ENCODE data around the gene EHD1. TPM values are rescaled to one million over a fixed set of nuclear protein-coding genes. Genes with fewer than 3 reads are reported as not detected.
A peak's percentile ranks its signal among the peaks of the same experiment; 100 is the strongest.

EHD1 gene
- total RNA-seq, 2 donors from 2014 or later: 18.7 to 45.2 TPM

- H3K9me3 ChIP-seq: no peaks in the 10 kb centered on the region
- H3K27ac ChIP-seq: peak overlapping the region; percentile 39 to 80 (median 60)
- peaks cover 30% of the 10 kb centered on the region for H3K4me1 ChIP-seq
- ATAC-seq: no peak
- 4 to 7% methylated on average over 13 to 23 of the region's 23 CpGs for WGBS, 2 donors
- peaks cover 0 to 7% of the 10 kb centered on the region in 2 donors for H3K36me3 ChIP-seq (replicated peaks in 1 of 2; ENCODE audit: insufficient read depth in 1 of 2, low read depth in 2 of 2)
- peak in 2 of 4 donors; percentile 49 to 52 for DNase-seq
- intact Hi-C loops (cut with DNase I): no loop called here
- no peaks in the 10 kb centered on the region for H3K27me3 ChIP-seq
- no peak for TF ChIP-seq CTCF (IDR thresholded peaks at IDR 0.05)
- no peak for TF ChIP-seq POLR2A (IDR thresholded peaks at IDR 0.05)
- H3K4me3 ChIP-seq: peak overlapping the region; percentile 43 to 74
Observed at GRCh38 chr11:64916040-64916774, 37.8 kb upstream of the EHD1 start.

DNA sequence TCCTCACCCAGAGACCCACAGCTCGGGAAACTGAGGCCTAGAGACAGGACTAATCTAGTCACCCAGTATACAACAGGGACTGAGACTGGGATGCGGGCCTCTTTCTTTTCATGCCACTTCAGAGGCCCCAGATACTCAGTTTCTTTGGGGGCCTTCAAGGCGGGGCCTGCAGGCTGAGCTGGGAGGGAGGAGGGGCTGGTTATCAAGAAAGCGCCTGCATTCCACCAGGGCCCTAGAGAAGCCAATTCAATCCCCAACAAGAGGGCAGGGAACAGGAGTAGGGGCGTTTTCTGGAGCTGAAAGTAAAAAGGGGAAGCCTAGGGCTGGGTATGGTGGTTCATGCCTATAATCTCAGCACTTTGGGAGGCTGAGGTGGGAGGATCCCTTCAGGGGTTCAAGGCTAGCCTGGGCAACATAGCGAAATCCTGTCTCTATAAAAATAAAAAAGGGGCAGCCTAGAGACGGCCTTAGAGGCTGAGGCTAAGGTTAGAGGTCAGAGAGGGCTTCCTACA, 37.0 kb upstream of the EHD1 start:
- intact Hi-C loops (cut with DNase I): no loop called here
- peaks cover 30% of the 10 kb centered on the region for H3K4me1 ChIP-seq
- no peak for DNase-seq
- no peak for TF ChIP-seq POLR2A (IDR thresholded peaks at IDR 0.05)
- no peak for TF ChIP-seq CTCF (IDR thresholded peaks at IDR 0.05)
- H3K27me3 ChIP-seq: no peaks in the 10 kb centered on the region
- peaks cover 0 to 14% of the 10 kb centered on the region in 2 donors for H3K36me3 ChIP-seq (replicated peaks in 1 of 2; ENCODE audit: insufficient read depth in 1 of 2, low read depth in 2 of 2)
- H3K4me3 ChIP-seq: no peak overlapping the region
- no peak overlapping the region for H3K27ac ChIP-seq
- WGBS, 2 donors: 68 to 76% methylated on average over 7 of the region's 7 CpGs
- no peak for ATAC-seq
- no peaks in the 10 kb centered on the region for H3K9me3 ChIP-seq

- TF ChIP-seq CTCF (IDR thresholded peaks at IDR 0.05) (no peak), POLR2A (IDR thresholded peaks at IDR 0.05) (no peak)
- Histone ChIP-seq H3K27me3 (no peaks in the 10 kb centered on the region), H3K36me3 (replicated peaks in 1 of 2; ENCODE audit: insufficient read depth in 1 of 2, low read depth in 2 of 2) (peaks cover 0 to 19% of the 10 kb centered on the region in 2 donors), H3K27ac (no peak overlapping the region), H3K4me1 (peaks cover 30% of the 10 kb centered on the region), H3K9me3 (no peaks in the 10 kb centered on the region), H3K4me3 (no peak overlapping the region)
- ATAC-seq (no peak), DNase-seq (no peak)
- intact Hi-C loops (cut with DNase I): no loop called here
- WGBS, 2 donors: 93 to 94% methylated on average over 3 to 17 of the region's 17 CpGs
Observed at GRCh38 chr11:64914123-64914522, 35.7 kb upstream of the EHD1 start.

GRCh38 chr11:64913171-64913727, 34.8 kb upstream of the EHD1 start:
- no peaks in the 10 kb centered on the region for H3K27me3 ChIP-seq
- WGBS, 2 donors: 73 to 89% methylated on average over 5 to 18 of the region's 18 CpGs
- peaks cover 0 to 20% of the 10 kb centered on the region in 2 donors for H3K36me3 ChIP-seq (replicated peaks in 1 of 2; ENCODE audit: insufficient read depth in 1 of 2, low read depth in 2 of 2)
- H3K4me1 ChIP-seq: peaks cover 24% of the 10 kb centered on the region
- ATAC-seq (no peak), DNase-seq (no peak)
- no peaks in the 10 kb centered on the region for H3K9me3 ChIP-seq
- TF ChIP-seq POLR2A (IDR thresholded peaks at IDR 0.05) (no peak), CTCF (IDR thresholded peaks at IDR 0.05) (no peak)
- H3K4me3 ChIP-seq: no peak overlapping the region
- intact Hi-C loops (cut with DNase I): no loop called here
- no peak overlapping the region for H3K27ac ChIP-seq

Measured in body of pancreas (tissue), 4 donors.